Liver (tissue), 3 donors: ENCODE measurements around the gene ADAMTS2.

Experiments
- EGR1 ChIP-seq, 2 donors: IDR thresholded peaks; 2 replicates each; pipeline ENCODE4 v1.6.1; 2016 to 2018; ENCODE audit warnings: antibody characterized with exemption in 2 of 2, low read depth in 2 of 2
- HNF4G ChIP-seq: IDR thresholded peaks from 2 replicates; pipeline ENCODE4 v1.6.1; 2016; ENCODE audit warnings: antibody characterized with exemption
- JUND ChIP-seq, 2 donors: IDR thresholded peaks; 2 replicates each; pipeline ENCODE4 v1.6.1; 2016; ENCODE audit warnings: antibody characterized with exemption in 2 of 2
- NR2F2 ChIP-seq: IDR thresholded peaks from 2 replicates; pipeline ENCODE4 v1.6.1; 2016; ENCODE audit warnings: antibody characterized with exemption
- RAD21 ChIP-seq, 2 donors: IDR thresholded peaks; 2 replicates each; pipeline ENCODE4 v1.6.1; 2016; ENCODE audit warnings: antibody characterized with exemption in 2 of 2, mild to moderate bottlenecking in 2 of 2
- RXRA ChIP-seq, 2 donors: IDR thresholded peaks; 2 replicates each; pipeline ENCODE4 v1.6.1; 2017 to 2018; ENCODE audit warnings: antibody characterized with exemption in 2 of 2, mild to moderate bottlenecking in 1 of 2
- SP1 ChIP-seq: IDR thresholded peaks from 2 replicates; pipeline ENCODE4 v1.6.1; 2018; ENCODE audit warnings: antibody characterized with exemption, mild to moderate bottlenecking
- TAF1 ChIP-seq: conservative IDR thresholded peaks from 2 replicates; pipeline ENCODE4 v1.6.1; 2016; ENCODE audit warnings: antibody characterized with exemption, mild to moderate bottlenecking
- YY1 ChIP-seq: IDR thresholded peaks from 2 replicates; pipeline ENCODE4 v1.6.1; 2016; ENCODE audit warnings: antibody characterized with exemption, mild to moderate bottlenecking
- TF ChIP-seq, protein P1 (sequence below): fragments of 150-350 bp; IDR thresholded peaks from 2 replicates; pipeline ENCODE4 v1.5.1; 2017; ENCODE audit warnings: improper control_type of control experiment, low read depth, low read length; ENCODE audit not compliant: missing input control
- donor health status: healthy.
- donor health status: healthy.

DNA sequence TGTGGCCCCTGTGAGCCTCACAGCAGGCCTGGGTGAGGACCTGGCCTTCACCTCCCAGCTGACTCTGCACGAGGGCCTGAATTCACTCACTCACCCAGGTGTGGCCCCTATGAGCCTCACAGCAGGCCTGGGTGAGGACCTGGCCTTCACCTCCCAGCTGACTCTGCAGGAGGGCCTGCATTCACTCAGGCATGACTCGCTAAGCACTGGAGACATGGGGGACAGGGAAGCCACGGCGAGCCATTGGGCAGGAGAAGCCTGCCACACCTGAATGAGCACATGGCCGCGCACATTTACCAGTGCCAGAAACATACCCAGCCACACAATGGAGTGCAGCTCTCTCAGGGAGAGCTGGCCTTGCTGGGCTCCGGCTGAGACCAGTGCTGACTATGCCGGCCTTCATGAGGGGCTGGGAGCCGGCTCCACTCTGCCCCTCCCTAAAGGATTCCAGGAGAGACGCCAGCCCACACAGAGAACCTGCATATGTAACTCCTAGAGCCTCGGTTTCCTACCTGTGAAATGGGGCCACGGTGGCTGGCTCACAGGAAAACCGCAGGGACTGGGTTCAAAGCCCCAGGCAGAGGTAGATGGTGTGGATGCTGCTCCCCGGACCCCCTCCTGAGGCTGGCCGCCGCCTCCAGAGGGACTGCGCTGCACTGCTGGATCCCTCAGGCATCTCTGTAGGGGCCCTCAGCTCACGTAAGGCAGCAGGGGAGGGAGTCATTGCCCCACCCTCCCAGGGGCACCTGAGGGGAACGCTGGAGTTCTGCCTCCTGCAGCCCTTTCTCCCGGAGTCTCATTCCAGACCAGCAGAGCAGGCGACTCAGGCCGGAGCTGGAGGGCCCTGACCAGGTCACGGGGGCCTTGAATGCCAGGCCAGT, 7.2 kb downstream of the ADAMTS2 start:
- TF ChIP-seq HNF4G (no peak), JUND (IDR thresholded peaks at IDR 0.05) (no peak), TAF1 (no peak), YY1 (no peak), EGR1 (IDR thresholded peaks at IDR 0.05; ENCODE audit: low read depth in 2 of 2) (no peak), NR2F2 (no peak), SP1 (no peak), RAD21 (IDR thresholded peaks at IDR 0.05) (no peak), RXRA (IDR thresholded peaks at IDR 0.05) (no peak)
- TF ChIP-seq, protein P1, sequence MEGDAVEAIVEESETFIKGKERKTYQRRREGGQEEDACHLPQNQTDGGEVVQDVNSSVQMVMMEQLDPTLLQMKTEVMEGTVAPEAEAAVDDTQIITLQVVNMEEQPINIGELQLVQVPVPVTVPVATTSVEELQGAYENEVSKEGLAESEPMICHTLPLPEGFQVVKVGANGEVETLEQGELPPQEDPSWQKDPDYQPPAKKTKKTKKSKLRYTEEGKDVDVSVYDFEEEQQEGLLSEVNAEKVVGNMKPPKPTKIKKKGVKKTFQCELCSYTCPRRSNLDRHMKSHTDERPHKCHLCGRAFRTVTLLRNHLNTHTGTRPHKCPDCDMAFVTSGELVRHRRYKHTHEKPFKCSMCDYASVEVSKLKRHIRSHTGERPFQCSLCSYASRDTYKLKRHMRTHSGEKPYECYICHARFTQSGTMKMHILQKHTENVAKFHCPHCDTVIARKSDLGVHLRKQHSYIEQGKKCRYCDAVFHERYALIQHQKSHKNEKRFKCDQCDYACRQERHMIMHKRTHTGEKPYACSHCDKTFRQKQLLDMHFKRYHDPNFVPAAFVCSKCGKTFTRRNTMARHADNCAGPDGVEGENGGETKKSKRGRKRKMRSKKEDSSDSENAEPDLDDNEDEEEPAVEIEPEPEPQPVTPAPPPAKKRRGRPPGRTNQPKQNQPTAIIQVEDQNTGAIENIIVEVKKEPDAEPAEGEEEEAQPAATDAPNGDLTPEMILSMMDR: no peak
